ENCODE results near the gene IRF2BPL. TPM values are rescaled to one million over a fixed set of nuclear protein-coding genes. Genes with fewer than 3 reads are reported as not detected.

Gene IRF2BPL
- total RNA-seq, 1 donor from 2014 or later, result 26.7 TPM

DNA sequence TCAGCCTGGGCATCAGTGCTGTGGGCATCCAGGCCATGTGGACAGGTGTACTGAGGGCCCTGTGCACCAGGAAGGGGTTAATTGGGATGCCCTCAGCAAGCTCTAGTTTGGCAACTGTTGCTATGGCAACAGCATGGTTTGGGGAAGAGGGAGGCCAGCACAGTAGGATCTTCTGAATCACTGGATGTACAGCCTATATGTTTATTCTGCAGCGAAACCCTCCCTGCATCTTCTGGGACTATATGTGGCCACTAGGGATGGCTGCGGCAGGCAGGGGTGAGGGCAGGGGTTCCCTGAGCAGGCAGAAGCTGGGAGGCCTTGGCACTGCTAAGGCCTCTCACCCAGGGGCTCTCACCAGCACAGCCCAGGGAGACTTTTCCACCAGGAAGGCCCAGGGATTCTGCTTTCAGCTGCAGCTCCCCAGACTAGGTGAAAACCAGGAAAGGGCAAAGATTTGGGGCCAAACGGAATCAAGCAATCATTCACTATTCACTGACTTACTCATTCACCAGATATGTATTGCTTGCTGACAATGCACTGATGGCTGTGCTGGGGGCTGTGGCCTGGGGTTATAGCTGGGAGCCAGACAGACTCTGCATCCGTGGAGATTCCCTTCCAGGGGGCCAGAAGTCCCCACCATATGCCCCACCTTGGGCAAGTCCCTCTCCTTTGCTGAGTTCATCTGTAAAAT lies 42.8 kb downstream of the IRF2BPL start:
- DNase-seq, result no peak

DNA sequence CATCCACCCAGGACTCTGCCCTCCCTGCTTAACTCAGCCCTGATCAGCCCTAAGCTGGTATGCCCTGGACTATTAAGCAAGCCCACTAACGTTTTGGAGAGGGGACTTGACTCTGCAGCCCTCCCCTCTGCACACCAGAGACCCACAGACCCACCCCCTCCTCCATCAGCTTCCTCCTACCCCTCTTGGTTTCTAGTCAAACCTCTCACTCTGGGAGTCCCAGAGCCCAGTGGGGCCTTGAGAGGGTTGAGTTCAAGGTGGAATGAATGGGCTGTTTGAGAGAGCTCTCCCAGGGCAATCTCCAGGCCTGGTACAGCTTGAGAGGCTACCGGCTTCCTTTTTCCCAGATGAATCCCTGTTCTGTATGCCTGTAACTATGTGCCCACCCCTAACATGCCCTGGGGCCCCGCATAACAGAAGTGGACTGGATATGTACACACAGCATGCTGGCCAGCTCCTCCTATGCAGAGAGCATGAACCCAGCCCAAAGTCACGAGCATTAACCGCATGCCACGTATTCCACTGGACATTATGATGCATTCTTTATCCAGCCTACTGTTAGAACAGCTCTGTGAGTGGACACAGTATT lies 43.6 kb downstream of the IRF2BPL start:
- no peak for DNase-seq

DNA sequence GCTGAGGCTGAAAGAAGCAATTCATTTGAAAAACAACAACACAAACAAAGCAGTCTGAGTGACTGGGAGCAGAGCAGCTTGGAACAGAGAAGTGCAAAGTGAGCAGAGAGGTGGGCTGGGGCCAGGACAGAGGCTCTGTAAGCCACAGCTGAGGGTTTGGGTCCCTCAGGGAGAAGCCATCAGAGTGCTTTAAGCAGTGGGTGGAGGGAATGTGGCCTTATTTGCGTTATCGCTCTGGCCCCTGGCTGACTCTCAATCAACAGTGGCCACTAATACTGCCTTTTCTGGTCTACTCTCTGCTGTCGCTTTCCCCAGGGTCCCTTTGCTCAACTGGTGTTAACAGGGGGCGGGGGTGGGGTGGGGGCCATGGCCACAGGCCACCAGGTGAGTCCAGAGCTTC lies 44.2 kb downstream of the IRF2BPL start:
- no peak for DNase-seq

DNA sequence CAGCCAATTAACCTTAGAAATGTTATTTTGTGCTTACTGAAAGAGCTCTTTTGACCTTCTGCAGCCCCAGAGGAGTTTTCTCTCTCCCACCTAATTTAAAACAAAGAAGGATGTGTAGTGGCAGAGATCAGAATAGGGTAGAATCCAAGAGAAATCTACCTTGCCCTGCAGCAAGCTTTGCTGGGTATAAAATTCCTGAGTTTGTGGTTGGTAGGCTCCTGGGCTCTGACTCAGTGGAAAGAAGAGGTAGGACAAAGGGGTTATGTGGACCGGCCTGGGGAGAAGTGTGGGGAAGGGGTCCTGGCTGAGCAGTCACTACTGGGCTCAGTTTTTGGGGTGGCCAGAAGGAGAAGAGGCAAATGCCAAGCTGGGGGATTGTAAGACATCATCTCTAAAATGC lies 46.8 kb downstream of the IRF2BPL start:
- DNase-seq, result no peak

DNA sequence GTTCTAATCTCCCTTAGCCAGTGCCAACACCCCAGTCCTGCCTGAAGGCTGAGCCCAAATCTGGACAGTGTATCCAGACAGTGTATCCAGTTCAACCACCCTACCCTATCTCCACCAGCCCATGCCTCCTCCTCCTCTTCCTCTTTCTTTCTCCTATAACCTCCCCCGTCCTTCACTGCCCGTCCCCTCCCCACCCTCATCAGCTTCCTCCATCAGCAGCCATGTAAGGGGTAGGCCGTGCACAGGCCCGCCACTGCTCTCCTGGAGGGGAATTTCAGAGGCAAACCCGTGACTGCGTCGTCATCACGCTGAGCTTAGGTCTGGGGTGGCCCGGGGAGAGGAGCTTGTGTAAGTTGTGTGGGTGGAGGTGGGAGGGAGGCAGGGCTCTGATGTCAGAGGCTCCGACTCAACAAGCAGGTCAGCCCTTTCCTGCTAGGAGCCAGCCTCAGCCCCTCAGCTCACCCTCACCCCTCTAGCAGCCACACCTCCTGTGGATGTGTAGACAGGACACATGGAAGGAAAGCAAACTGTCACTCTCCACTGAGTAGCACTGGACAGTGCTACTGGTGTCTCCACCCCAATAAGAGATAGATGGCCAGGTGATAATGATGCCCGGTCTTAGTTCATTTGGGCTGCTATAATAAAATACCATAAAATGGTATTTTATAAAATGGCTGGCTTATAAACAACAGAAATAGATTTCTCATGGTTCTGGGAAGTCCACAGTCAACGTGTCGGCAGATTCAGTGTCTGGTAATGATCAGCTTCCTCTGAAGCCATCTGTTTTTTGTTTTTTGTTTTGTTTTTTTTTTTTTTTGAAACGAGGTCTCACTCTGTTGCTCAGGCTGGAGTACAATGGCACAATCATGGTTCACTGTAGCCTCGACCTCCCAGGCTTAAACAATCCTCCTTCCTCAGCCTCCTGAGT lies 50.5 kb downstream of the IRF2BPL start:
- no peak for DNase-seq

DNA sequence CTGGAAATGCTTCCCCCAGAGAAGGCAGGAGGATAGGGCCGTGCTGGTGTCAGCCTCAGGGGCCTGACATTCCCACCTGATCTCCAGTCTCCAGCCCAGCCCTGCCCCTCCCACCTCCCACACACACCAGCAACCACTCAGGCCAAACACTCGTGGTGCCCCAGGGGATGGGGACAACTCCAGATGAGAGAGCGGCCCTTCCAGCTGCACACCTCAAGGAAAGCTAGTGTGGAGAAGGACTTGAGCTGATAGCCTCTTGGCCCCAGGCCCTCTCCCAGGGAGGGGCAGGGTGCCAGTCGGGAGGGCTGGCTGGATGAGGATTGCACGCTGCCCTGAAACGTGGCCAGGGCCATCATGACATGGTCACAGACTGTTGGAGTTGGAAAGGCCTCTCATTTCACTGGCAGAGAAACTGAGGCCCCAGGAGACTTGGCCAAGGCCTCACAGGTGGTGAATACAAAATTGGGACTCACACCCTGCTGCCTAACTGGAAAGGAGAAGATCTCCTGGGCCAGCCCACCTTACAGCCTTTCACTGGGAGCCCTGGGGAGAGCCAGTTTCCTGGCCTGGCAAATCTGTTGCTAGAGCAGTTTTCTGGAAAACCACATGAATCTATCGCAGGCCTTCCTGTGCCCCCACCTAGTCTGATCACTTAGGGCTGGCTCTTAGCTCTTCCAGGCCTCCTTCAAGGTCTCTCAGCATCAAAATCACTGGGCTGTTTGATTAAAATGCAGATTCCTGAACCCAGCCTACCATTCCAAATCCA lies 52.1 kb downstream of the IRF2BPL start:
- DNase-seq, result no peak

DNA sequence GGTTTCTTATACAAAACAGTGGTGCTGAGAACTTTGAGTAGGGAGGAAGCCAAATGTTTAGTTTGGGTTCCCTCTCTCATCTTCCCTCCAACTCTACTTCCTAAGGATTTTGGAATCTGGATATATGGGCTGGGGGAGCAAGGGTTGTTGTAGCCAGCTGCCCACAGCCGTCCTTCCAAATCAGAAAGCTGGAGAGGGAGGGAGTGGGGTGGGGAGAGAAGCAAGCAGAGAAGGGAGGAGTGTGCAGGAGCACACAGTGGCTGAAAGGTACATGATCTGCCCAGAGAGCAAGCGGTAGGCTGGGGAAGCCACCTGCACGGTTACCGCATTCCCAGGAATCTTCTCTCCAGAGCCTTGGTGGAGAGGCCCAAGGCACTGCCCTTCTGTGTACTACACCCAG lies 52.7 kb downstream of the IRF2BPL start:
- no peak for DNase-seq

DNA sequence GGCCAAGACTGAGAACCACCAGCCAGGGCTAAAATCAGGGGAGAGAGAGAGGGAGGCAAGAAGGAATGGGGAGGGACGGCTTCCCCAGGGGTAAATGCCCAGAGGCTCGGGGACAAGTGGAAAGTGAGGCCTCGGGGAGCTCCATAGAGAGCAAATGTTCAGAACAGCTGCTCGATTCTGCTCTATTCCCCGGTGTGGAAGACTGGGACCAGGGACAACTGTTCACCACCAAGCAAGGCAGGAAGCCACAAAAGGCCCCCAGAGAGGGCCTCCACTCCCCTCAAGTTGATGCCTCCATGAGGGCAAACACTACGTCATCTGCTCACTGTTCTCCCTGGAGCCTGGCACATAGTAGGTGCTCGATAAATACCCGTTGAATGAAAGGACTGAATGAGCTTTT lies 53.5 kb downstream of the IRF2BPL start:
- no peak for DNase-seq

Other genes with a start within 250 kb of the IRF2BPL start
- 10.3 TPM for gene ANGEL1, start 215.8 kb downstream of the IRF2BPL start, total RNA-seq
- not detected for gene LRRC74A, start 202.3 kb downstream of the IRF2BPL start, total RNA-seq
- 18.1 TPM for gene CIPC, start 69.5 kb upstream of the IRF2BPL start, total RNA-seq
- under 0.01 TPM for gene ZDHHC22, start 113.1 kb upstream of the IRF2BPL start, total RNA-seq
- gene TMEM63C, start 153.1 kb upstream of the IRF2BPL start, total RNA-seq, result 0.89 TPM
- gene NGB, start 242.5 kb upstream of the IRF2BPL start, total RNA-seq, result not detected

Measured in skin of body (tissue), 2 donors.